ENCODE data around the gene PSMD14. TPM values are rescaled to one million over a fixed set of nuclear protein-coding genes. Genes with fewer than 3 reads are reported as not detected.
A peak's percentile ranks its signal among the peaks of the same experiment; 100 is the strongest.

Gene PSMD14
- total RNA-seq, 2 donors from 2014 or later: 100 to 106 TPM

DNA sequence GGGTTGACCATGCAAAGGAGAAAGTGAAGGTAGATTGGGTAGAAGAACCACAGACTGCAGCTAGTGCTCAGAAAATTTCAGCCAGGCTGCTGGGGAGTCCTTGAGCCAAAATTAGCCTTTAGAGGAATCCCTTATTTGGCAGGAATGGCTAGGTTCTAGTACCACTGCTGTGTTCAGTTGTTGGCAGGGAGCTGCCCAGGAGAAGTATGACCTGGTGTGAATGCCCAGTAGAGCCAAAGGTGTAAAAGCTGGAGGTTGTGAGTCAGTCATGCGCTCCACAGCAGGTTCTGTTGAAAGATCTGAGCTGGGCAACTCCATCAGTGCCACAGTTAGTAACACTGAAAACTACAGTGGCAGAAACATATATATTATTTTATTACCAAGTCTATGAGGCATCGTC, 71.5 kb downstream of the PSMD14 start:
- Mint-ChIP-seq H3K9me3 (no peaks in the 10 kb centered on the region), H3K27ac (no peak overlapping the region), H3K4me3 (no peak overlapping the region)

DNA sequence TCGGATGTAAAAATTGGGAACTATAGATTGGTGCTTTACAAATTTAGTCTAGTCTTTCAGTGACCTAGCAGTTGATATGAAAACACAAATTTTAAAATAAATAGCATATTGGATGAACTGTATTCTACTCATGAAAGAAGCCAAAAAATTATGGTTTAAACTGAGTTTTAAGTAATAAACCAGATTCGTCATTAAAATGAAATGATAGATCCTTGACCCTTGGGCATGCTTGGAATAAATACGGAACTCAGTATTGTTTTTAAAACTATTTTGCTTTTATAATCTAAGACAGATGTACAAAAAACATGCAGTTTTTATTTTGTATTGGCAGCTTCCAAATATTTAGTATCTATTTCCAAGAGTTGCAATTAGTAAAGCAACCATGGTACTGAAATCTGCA, 73.3 kb downstream of the PSMD14 start:
- Mint-ChIP-seq H3K9me3 (no peaks in the 10 kb centered on the region), H3K36me3 (no peaks in the 10 kb centered on the region), H3K27me3 (no peaks in the 10 kb centered on the region), H3K27ac (no peak overlapping the region), H3K4me3 (no peak overlapping the region), H3K4me1 (ENCODE audit: low read depth in 2 of 2) (peaks cover 6 to 7% of the 10 kb centered on the region in 2 donors)
- no peak for DNase-seq (ENCODE audit: low spot score)
- no peak for ATAC-seq

More for the DNA sequence above, 71.5 kb downstream of the PSMD14 start:
- DNase-seq (ENCODE audit: low spot score) (no peak), ATAC-seq (no peak)
- peaks cover 2 to 4% of the 10 kb centered on the region in 2 donors for H3K4me1 Mint-ChIP-seq (ENCODE audit: low read depth in 2 of 2)
- H3K27me3 Mint-ChIP-seq: no peaks in the 10 kb centered on the region
- no peaks in the 10 kb centered on the region for H3K36me3 Mint-ChIP-seq

DNA sequence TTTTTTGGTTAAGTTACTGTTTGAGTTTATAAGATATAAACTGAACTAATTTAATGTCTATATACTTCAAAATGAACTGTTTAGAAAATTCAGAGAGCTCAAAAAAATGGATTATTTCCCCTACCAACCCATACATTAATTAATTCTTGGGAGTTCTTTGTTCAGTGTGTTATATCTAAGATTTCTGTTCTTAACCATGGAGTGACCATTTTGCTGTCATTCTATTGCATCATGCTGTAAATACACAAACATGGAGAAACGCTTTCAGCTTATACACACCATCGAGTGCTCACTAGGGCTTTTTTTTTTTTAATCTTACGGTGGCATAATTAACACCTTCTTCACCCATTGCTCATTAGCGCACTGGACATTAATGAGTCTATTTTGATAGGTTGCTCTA, 74.5 kb downstream of the PSMD14 start:
- Mint-ChIP-seq H3K9me3 (no peaks in the 10 kb centered on the region), H3K36me3 (no peaks in the 10 kb centered on the region), H3K4me1 (ENCODE audit: low read depth in 2 of 2) (peaks cover 6 to 7% of the 10 kb centered on the region in 2 donors), H3K4me3 (no peak overlapping the region), H3K27me3 (no peaks in the 10 kb centered on the region), H3K27ac (no peak overlapping the region)
- ATAC-seq: no peak
- no peak for DNase-seq (ENCODE audit: low spot score)

DNA sequence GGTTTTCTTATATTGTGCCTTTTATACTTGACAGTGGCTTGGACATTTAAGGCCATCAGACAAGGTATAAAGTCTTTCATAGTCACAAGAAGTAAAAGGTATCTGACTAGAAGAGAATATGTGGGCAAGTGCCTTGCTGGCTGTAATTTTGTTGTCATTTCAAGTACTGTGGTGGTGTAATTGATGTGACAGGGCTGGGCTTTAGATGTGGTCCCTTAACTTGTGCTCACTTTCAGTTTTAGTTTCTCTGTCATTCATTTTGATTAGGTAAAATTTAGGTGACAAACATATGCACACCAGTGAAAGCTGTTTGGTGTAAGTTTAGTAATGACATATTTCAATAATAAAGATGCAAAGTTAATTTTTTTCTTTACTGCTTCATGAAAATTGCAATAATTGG, 76.6 kb downstream of the PSMD14 start:
- peaks cover 4 to 6% of the 10 kb centered on the region in 2 donors for H3K4me1 Mint-ChIP-seq (ENCODE audit: low read depth in 2 of 2)
- DNase-seq (ENCODE audit: low spot score) (no peak), ATAC-seq (peak; percentile 74 to 76)
- no peaks in the 10 kb centered on the region for H3K27me3 Mint-ChIP-seq
- no peak overlapping the region for H3K4me3 Mint-ChIP-seq
- no peaks in the 10 kb centered on the region for H3K9me3 Mint-ChIP-seq
- H3K27ac Mint-ChIP-seq: peak overlapping the region in 1 of 2 donors; percentile 12
- no peaks in the 10 kb centered on the region for H3K36me3 Mint-ChIP-seq

DNA sequence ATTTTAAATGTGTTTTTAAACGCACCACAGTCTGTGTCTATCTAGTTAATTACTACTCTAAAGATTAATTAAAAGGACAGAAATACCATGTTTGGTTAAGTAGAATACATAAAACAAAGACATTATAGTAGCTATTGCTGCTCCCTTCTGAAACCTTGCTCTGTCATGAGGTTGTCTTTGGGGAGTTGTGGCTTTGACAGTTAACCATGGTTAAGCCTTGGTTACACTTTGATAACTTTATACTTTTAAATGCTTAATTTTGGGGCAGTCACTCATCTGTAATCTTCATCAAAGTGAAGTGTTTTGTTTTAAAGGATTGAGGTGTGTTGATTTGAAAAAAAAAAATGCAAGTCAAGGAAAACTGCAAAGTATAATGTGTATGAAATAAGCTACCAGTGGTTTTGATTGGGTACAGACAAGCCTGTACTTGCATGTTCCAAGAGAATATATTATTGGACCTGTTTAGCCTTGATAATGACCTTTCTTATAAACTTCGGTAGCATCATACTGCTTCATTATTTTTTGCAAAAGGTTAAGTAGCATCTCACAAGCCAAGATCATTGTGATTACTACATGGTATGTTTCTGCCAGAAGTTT, 78.1 kb downstream of the PSMD14 start:
- H3K4me3 Mint-ChIP-seq: no peak overlapping the region
- H3K9me3 Mint-ChIP-seq: no peaks in the 10 kb centered on the region
- peaks cover 4 to 6% of the 10 kb centered on the region in 2 donors for H3K4me1 Mint-ChIP-seq (ENCODE audit: low read depth in 2 of 2)
- H3K36me3 Mint-ChIP-seq: no peaks in the 10 kb centered on the region
- no peak for ATAC-seq
- DNase-seq (ENCODE audit: low spot score): no peak
- H3K27me3 Mint-ChIP-seq: no peaks in the 10 kb centered on the region
- H3K27ac Mint-ChIP-seq: no peak overlapping the region

DNA sequence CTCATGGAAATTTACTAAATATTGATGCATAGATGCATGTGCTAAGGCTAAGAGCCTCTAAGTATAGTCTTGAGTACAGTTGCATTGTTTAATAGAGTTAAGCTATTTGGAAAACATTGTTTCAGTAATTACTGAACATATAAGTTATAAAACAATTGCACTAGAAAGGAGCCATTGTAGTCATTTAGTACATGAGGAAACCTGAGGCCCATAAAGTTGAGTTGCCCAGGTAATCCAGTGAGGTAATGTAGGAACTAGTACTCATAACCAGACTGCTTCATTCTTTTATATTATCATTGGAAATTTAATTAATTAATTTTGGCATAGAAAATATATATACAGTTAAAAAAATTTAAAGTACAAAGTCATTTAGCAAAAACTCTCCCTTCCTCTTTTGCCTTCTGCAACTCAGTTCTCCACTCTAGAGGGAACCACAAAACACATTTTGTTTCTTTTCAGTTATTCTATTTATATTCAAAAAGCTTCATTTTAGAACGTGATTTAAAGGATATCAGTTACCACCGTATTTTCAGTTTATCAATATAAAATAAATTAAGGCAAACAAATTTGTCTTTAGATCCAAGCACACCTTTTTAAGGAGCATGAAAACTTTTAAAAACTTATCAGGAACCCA, 80.0 kb downstream of the PSMD14 start:
- no peak overlapping the region for H3K4me3 Mint-ChIP-seq
- no peak overlapping the region for H3K27ac Mint-ChIP-seq
- no peak for ATAC-seq
- H3K4me1 Mint-ChIP-seq (ENCODE audit: low read depth in 2 of 2): peaks cover 4 to 6% of the 10 kb centered on the region in 2 donors
- peaks cover 7% of the 10 kb centered on the region for H3K36me3 Mint-ChIP-seq
- no peaks in the 10 kb centered on the region for H3K27me3 Mint-ChIP-seq
- no peak for DNase-seq (ENCODE audit: low spot score)
- H3K9me3 Mint-ChIP-seq: no peaks in the 10 kb centered on the region

DNA sequence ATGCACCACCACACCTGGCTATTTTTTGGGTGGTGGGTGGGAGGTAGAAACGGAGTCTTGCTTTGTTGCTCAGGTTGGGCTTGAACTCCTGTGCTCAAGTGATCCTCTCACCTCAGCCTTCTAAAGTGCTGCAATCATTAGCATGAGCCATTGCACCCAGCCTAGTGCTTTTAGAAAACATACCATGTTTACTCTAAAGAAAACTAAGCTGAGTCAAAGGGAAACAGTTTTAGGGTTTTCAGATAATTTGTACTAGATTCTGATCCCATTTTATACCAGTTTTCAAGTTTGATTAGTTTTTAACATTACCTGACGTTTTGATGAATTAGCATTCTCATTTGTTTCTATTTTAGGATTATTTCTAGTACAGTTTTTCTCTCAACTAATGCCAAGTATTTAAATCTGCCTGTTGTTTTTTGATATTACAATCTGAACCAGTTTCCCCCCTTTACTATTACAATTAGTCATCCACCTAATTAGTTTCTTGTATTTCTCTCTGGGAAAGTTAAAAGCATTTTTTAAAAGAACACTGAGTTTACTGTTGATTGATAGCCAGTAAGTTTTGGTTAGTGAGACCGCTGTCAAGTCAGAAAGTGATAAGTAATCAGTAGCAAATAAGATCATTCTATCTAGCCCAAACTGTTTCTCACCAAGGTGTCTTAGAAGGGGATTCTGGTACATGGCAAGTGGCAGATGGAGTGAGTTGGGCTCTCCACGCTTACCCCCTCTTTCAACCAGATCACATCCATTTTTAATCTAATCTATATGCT, 83.7 kb downstream of the PSMD14 start:
- Mint-ChIP-seq H3K27me3 (no peaks in the 10 kb centered on the region), H3K4me3 (no peak overlapping the region), H3K36me3 (peaks cover 27% of the 10 kb centered on the region), H3K9me3 (no peaks in the 10 kb centered on the region), H3K27ac (no peak overlapping the region), H3K4me1 (ENCODE audit: low read depth in 2 of 2) (no peaks in the 10 kb centered on the region)
- no peak for DNase-seq (ENCODE audit: low spot score)
- no peak for ATAC-seq

DNA sequence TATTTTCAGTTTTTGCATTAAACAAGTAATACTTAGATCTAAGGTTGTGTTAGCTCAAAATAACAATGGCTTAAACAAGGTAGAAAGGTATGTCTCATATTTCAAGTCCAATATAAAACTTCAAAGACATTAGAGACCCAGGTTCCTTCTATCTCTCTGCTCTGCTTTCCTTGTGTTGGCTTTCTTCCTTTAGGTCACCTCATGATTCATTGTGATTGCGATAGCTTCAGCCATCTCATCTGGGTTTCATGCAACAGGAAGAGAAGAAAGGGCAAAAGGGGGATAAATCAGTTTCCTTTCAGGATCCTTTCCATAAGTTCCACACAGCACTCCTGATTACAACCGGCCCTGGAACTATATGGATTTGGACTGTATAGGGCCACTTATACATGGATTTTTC, 91.9 kb downstream of the PSMD14 start:
- H3K27ac Mint-ChIP-seq: no peak overlapping the region
- H3K4me3 Mint-ChIP-seq: no peak overlapping the region
- ATAC-seq (no peak), DNase-seq (ENCODE audit: low spot score) (no peak)
- H3K36me3 Mint-ChIP-seq: peaks cover 28% of the 10 kb centered on the region
- H3K4me1 Mint-ChIP-seq (ENCODE audit: low read depth in 2 of 2): no peaks in the 10 kb centered on the region
- no peaks in the 10 kb centered on the region for H3K27me3 Mint-ChIP-seq
- H3K9me3 Mint-ChIP-seq: no peaks in the 10 kb centered on the region

DNA sequence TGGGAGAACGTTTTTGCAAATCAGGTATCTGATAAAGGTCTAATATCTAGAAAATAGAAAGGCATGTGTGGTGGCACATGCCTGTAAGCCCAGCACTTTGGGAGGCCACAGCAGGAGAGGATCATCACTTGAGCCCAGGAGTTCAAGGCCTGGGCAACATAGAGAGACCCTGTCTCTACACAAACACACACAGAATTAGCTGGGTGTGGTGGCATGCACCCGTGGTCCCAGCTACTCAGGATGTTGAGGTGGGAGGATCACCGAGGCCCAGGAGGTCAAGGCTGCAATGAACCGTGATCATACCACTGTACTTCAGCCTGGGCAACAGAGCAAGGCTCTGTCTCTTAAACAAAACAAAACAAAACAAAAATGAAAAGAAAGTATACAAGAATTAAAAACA, 94.1 kb downstream of the PSMD14 start:
- ATAC-seq (no peak), DNase-seq (ENCODE audit: low spot score) (no peak)
- Mint-ChIP-seq H3K4me3 (no peak overlapping the region), H3K27ac (no peak overlapping the region), H3K4me1 (ENCODE audit: low read depth in 2 of 2) (no peaks in the 10 kb centered on the region), H3K9me3 (no peaks in the 10 kb centered on the region), H3K36me3 (peaks cover 12% of the 10 kb centered on the region), H3K27me3 (no peaks in the 10 kb centered on the region)

DNA sequence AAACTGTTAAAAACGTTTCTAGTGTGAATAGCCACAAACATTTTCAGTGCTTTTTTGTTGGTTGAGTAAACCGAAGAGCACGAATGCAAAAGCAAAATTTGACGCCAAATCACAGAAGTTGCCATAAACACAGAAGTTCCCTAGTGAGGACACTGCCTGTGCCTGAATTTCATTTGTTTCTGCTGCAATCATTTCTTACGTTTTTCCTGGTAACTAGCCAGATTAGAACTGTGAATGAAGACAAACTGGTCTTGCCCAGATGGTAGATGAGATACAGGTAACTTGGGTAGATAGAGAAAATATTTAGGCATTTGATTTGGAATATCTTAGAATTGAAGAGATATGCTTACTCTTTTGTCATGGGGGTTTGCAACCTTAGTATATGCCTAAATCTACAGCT, 98.1 kb downstream of the PSMD14 start:
- H3K36me3 Mint-ChIP-seq: peaks cover 15% of the 10 kb centered on the region
- no peaks in the 10 kb centered on the region for H3K4me1 Mint-ChIP-seq (ENCODE audit: low read depth in 2 of 2)
- H3K4me3 Mint-ChIP-seq: no peak overlapping the region
- H3K27ac Mint-ChIP-seq: no peak overlapping the region
- no peaks in the 10 kb centered on the region for H3K27me3 Mint-ChIP-seq
- ATAC-seq (no peak), DNase-seq (ENCODE audit: low spot score) (no peak)
- H3K9me3 Mint-ChIP-seq: no peaks in the 10 kb centered on the region

DNA sequence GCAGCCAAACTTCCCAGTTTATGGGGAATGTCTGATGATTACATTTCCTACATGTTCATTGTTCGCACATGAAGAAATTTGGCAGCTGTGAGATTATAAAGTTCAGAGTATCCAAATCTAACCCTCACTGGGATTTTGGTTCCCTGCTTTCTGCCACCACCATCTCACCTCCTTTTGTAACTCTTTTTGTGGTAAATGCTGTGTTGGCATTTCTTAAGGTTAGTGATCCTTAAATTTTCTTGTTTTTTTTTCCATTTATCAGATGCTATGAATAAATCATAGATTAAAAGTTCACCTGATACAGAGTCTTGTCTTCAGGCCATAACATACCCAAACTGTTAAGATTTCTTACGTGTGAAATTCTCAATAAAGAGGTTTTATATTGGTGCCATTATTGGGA, 99.4 kb downstream of the PSMD14 start:
- H3K27me3 Mint-ChIP-seq: no peaks in the 10 kb centered on the region
- no peak overlapping the region for H3K4me3 Mint-ChIP-seq
- H3K9me3 Mint-ChIP-seq: no peaks in the 10 kb centered on the region
- no peak for DNase-seq (ENCODE audit: low spot score)
- ATAC-seq: no peak
- H3K27ac Mint-ChIP-seq: no peak overlapping the region
- H3K4me1 Mint-ChIP-seq (ENCODE audit: low read depth in 2 of 2): no peaks in the 10 kb centered on the region
- H3K36me3 Mint-ChIP-seq: peaks cover 10% of the 10 kb centered on the region

DNA sequence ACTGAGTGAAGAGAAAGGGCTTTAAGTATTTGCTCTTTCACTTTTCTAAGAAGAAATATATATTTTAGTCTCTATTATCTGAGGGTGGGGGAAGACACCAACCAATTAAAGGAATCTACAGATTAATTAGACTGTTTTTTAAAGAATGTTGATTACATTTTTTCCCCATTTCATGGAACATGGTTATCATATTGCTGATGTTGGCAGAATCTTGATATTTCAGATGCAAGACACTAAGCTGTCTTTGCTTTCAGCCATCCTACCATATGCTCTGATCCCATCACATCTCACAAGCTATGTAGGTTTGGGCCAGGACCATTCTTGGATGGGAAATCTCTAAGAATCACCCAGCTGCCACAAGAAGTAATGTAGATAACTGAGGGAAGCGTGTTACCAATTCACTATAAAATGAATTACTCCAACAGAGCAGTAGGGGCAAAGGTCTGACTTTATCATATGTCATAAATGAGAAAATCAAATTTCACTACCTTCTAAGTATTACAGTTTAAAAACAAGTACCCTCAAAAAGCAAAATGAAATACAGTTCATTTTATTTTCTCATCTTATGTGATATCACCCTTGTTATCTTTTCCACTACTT, 101.2 kb downstream of the PSMD14 start:
- Mint-ChIP-seq H3K4me1 (ENCODE audit: low read depth in 2 of 2) (peaks cover 4 to 5% of the 10 kb centered on the region in 2 donors), H3K27ac (no peak overlapping the region), H3K4me3 (no peak overlapping the region), H3K27me3 (peaks cover 4 to 7% of the 10 kb centered on the region in 2 donors), H3K36me3 (peaks cover 15% of the 10 kb centered on the region), H3K9me3 (no peaks in the 10 kb centered on the region)
- DNase-seq (ENCODE audit: low spot score): no peak
- no peak for ATAC-seq

DNA sequence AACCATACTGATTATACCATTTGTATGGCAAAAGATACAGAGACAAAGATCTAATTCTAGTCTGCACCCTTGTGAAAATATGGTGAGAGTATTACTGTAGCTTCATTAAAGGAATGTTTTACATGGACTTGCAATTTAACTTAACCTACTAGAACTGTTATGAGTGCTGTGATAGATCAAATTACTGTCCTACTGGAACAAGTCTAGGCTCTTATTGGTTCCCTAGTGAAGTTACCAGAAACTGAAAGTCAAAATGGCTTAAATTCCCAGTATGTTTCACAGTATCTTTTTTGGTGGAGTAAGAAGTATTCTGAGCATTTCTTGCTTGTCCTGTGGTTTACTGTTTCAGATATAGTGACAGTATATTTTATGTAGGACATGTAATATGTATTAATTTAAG, 104.1 kb downstream of the PSMD14 start:
- Mint-ChIP-seq H3K9me3 (no peaks in the 10 kb centered on the region), H3K27me3 (peaks cover 25 to 34% of the 10 kb centered on the region in 2 donors), H3K36me3 (peaks cover 15% of the 10 kb centered on the region), H3K27ac (no peak overlapping the region), H3K4me3 (no peak overlapping the region), H3K4me1 (ENCODE audit: low read depth in 2 of 2) (peaks cover 29 to 31% of the 10 kb centered on the region in 2 donors)
- ATAC-seq (peak in 1 of 2 donors; percentile 35), DNase-seq (ENCODE audit: low spot score) (no peak)

Data from natural killer cell treated with Interleukin-12 subunit alpha and Interleukin-12 subunit beta and Interleukin-15 and Interleukin-18, amount 100 ng/mL, for 72 hours (primary cell).